Astrocyte (in vitro differentiated cells and primary cell): ENCODE results near the gene SIPA1. TPM values are rescaled to one million over a fixed set of nuclear protein-coding genes. Genes with fewer than 3 reads are reported as not detected.

Experiments
- DNase-seq: peaks from one replicate; pipeline ENCODE4 v3.0.0-alpha.2; 2010; ENCODE audit warnings: low read depth
- FAIRE-seq: peaks from 2 replicates; lab custom pipeline; 2011; peaks lifted over from hg19 to GRCh38; lab: Jason Lieb, UNC
- H2AFZ ChIP-seq: 2 replicates; pipeline ENCODE4 v1.6.0; 2012; ENCODE audit warnings: low read depth, low read length, inconsistent platforms
- H3K27ac ChIP-seq: 2 replicates; pipeline ENCODE4 v1.5.1; 2011; ENCODE audit warnings: low read depth, low read length, inconsistent platforms
- H3K27me3 ChIP-seq: 2 replicates; pipeline ENCODE4 v1.6.0; 2011; ENCODE audit warnings: low read length, inconsistent platforms; ENCODE audit not compliant: insufficient read depth
- H3K36me3 ChIP-seq: 2 replicates; pipeline ENCODE4 v1.5.1; 2011; ENCODE audit warnings: low read length, inconsistent platforms; ENCODE audit not compliant: insufficient read depth
- H3K4me1 ChIP-seq: 2 replicates; pipeline ENCODE4 v1.5.1; 2011; ENCODE audit warnings: low read length, inconsistent platforms; ENCODE audit not compliant: insufficient read depth
- H3K4me2 ChIP-seq: 2 replicates; pipeline ENCODE4 v1.6.0; 2012; ENCODE audit warnings: low read length, inconsistent platforms
- H3K4me3 ChIP-seq: 2 replicates; pipeline ENCODE4 v1.5.1; 2011; ENCODE audit warnings: low read depth, mild to moderate bottlenecking, low read length, inconsistent platforms; ENCODE audit not compliant: insufficient read depth
- H3K79me2 ChIP-seq: 2 replicates; pipeline ENCODE4 v1.6.0; 2012; ENCODE audit warnings: mild to moderate bottlenecking, low read length, inconsistent platforms; ENCODE audit not compliant: insufficient read depth
- H3K9ac ChIP-seq: 2 replicates; pipeline ENCODE4 v1.6.0; 2012; ENCODE audit warnings: mild to moderate bottlenecking, low read length, inconsistent platforms
- H3K9me3 ChIP-seq: 2 replicates; pipeline ENCODE4 v1.5.1; 2012; ENCODE audit warnings: low read depth, mild to moderate bottlenecking, low read length, inconsistent platforms; ENCODE audit not compliant: insufficient read depth
- H4K20me1 ChIP-seq: 2 replicates; pipeline ENCODE4 v1.6.0; 2012; ENCODE audit warnings: low read length, inconsistent platforms; ENCODE audit not compliant: insufficient read depth
- H3K27ac Mint-ChIP-seq: one replicate; pipeline ENCODE4 v1.8.0; 2021; ENCODE audit warnings: mild to moderate bottlenecking, mixed read lengths; ENCODE audit not compliant: unreplicated experiment
- H3K27me3 Mint-ChIP-seq: one replicate; pipeline ENCODE4 v1.8.0; 2021; ENCODE audit warnings: low read depth, mixed read lengths; ENCODE audit not compliant: unreplicated experiment
- H3K36me3 Mint-ChIP-seq: one replicate; pipeline ENCODE4 v1.8.0; 2021; ENCODE audit warnings: low read depth, mixed read lengths; ENCODE audit not compliant: unreplicated experiment
- H3K4me1 Mint-ChIP-seq: one replicate; pipeline ENCODE4 v1.8.0; 2021; ENCODE audit warnings: low read depth, mixed read lengths; ENCODE audit not compliant: unreplicated experiment
- H3K4me3 Mint-ChIP-seq: one replicate; pipeline ENCODE4 v1.8.0; 2021; ENCODE audit warnings: mild to moderate bottlenecking, moderate library complexity, mixed read lengths; ENCODE audit not compliant: unreplicated experiment
- H3K9me3 Mint-ChIP-seq: one replicate; pipeline ENCODE4 v1.8.0; 2021; ENCODE audit warnings: mild to moderate bottlenecking, mixed read lengths; ENCODE audit not compliant: unreplicated experiment
- CTCF ChIP-seq: IDR thresholded peaks from 2 replicates; pipeline ENCODE4 v1.5.1; 2011; ENCODE audit warnings: low read depth, mild to moderate bottlenecking, inconsistent platforms, low read length, moderate library complexity; ENCODE audit not compliant: insufficient read depth
- EZH2 ChIP-seq: IDR thresholded peaks from 2 replicates; pipeline ENCODE4 v1.6.1; 2012; ENCODE audit warnings: mild to moderate bottlenecking, low read length, inconsistent platforms; ENCODE audit not compliant: insufficient read depth
- total RNA-seq: library from RNA; stranded (reverse); gene quantifications from 2 replicates; pipeline ENCODE4 v1.2.1, GENCODE V29; 2021

SIPA1 gene
- total RNA-seq, 1 donor from 2014 or later, result 26.7 TPM

DNA sequence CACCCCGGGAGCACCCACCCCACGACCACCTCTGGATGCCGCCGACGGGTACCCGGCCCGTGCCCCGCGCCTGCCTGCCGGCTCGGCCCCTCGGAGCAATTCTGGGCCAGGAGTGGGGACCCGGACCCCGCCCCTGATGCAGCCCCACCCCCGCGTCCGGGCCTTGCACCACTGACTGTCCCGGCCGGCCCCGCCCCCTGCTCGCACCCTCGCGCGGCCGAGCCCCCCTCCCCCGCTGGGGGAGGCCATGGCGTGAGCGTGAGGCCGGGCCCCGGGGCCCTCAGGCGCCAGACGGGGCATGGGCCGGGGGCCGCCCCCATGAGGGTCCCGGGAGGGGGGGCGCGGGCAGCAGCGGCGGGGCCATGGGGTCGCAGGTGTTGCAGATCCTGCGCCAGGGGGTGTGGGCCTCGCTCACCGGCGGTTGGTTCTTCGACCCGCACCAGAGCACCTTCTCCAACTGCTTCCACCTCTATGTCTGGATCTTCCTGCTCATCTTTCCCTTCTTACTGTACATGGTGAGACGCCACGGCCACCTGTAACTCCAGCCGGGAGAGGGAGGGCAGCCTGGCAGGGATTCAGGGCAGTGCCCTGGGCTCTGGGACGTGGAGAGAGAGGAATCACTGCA lies 21.8 kb upstream of the SIPA1 start:
- peak overlapping the region; percentile 100 for H3K4me2 ChIP-seq
- peaks cover 32% of the 10 kb centered on the region for H3K4me1 ChIP-seq
- FAIRE-seq (no peak), DNase-seq (no peak)
- peaks cover 18% of the 10 kb centered on the region for H3K36me3 ChIP-seq
- H2AFZ ChIP-seq, result no peak overlapping the region
- Mint-ChIP-seq H3K4me3 (peak overlapping the region; percentile 99), H3K36me3 (peaks cover 11% of the 10 kb centered on the region), H3K4me1 (peaks cover 20% of the 10 kb centered on the region), H3K27me3 (no peaks in the 10 kb centered on the region), H3K27ac (peak overlapping the region; percentile 89), H3K9me3 (no peaks in the 10 kb centered on the region)
- H3K9ac ChIP-seq, result peak overlapping the region; percentile 88
- peaks cover 88% of the 10 kb centered on the region for H3K79me2 ChIP-seq
- H3K27me3 ChIP-seq, result no peaks in the 10 kb centered on the region
- H3K4me3 ChIP-seq, result peak overlapping the region; percentile 80
- H3K9me3 ChIP-seq, result no peaks in the 10 kb centered on the region
- peaks cover 49% of the 10 kb centered on the region for H4K20me1 ChIP-seq
- TF ChIP-seq EZH2 (no peak), CTCF (no peak)
- H3K27ac ChIP-seq, result peak overlapping the region; percentile 46

DNA sequence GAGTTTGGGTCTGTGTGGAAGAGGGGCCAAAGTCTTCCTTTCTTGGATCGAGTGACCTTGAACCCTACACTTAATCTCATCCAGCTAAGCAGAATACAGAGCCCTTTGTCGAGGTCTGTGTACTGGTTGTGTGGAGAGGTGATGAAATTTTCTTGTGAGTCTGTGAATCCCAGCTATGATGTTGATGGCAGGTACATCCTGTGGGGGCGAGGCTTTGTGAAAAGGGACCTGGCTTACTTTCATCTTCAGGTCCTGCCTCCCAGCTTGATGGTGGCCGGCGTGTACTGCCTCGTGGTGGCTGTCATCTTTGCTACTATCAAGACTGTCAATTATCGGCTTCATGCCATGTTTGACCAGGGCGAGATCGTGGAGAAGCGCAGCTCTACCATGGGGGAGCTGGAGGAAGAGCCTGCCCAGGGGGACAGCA lies 21.3 kb upstream of the SIPA1 start:
- no peak overlapping the region for H2AFZ ChIP-seq
- FAIRE-seq (no peak), DNase-seq (no peak)
- peak overlapping the region; percentile 18 for H3K27ac ChIP-seq
- peaks cover 27% of the 10 kb centered on the region for H3K4me1 ChIP-seq
- peak overlapping the region; percentile 100 for H3K4me2 ChIP-seq
- Mint-ChIP-seq H3K9me3 (no peaks in the 10 kb centered on the region), H3K27me3 (no peaks in the 10 kb centered on the region), H3K27ac (peak overlapping the region; percentile 89), H3K4me3 (peak overlapping the region; percentile 99), H3K4me1 (peaks cover 20% of the 10 kb centered on the region), H3K36me3 (peaks cover 11% of the 10 kb centered on the region)
- H3K4me3 ChIP-seq, result peak overlapping the region; percentile 80
- H4K20me1 ChIP-seq, result peaks cover 44% of the 10 kb centered on the region
- no peaks in the 10 kb centered on the region for H3K27me3 ChIP-seq
- TF ChIP-seq EZH2 (no peak), CTCF (no peak)
- H3K9me3 ChIP-seq, result no peaks in the 10 kb centered on the region
- peak overlapping the region; percentile 88 for H3K9ac ChIP-seq
- H3K36me3 ChIP-seq, result peaks cover 18% of the 10 kb centered on the region
- H3K79me2 ChIP-seq, result peaks cover 84% of the 10 kb centered on the region
